ENCODE results near the gene FKBP9. TPM values are rescaled to one million over a fixed set of nuclear protein-coding genes. Genes with fewer than 3 reads are reported as not detected.

Gene FKBP9
- total and polyA plus RNA-seq, 7 donors: 10.6 to 42.6 (median 23.2) TPM

- ATAC-seq: no peak
- intact Hi-C loops (cut with DNase I): no loop called here
- Histone ChIP-seq H3K27ac (peak overlapping the region; percentile 56), H3K4me3 (no peak overlapping the region), H3K9me3 (no peaks in the 10 kb centered on the region), H3K36me3 (ENCODE audit: insufficient read depth in 1 of 2, low read depth in 1 of 2) (no peaks in the 10 kb centered on the region), H3K4me1 (peaks cover 6% of the 10 kb centered on the region), H3K27me3 (ENCODE audit: insufficient read depth in 3 of 3, low read length in 2 of 3) (no peaks in the 10 kb centered on the region)
- WGBS, 3 donors: 97 to 99% (median 98%) methylated on average over 5 of the region's 5 CpGs
- DNase-seq: no peak
- no peak for TF ChIP-seq CTCF (IDR thresholded peaks at IDR 0.05)
Measured at GRCh38 chr7:33055158-33055557, 97.9 kb downstream of the FKBP9 start.

Other genes starting within 250 kb of the FKBP9 start
- gene KBTBD2, start 65.7 kb upstream of the FKBP9 start, total RNA-seq: 10 to 100 TPM; 27.7 to 65.6 (median 40.4) TPM
- 10 to 100 TPM; 25.6 to 69.6 (median 32.4) TPM for gene KBTBD2, start 65.7 kb upstream of the FKBP9 start, polyA plus RNA-seq
- gene NT5C3A, start 105.3 kb downstream of the FKBP9 start, total RNA-seq: 10 to 100 TPM; 34.4 to 47.2 (median 42.5) TPM
- 100 to 1,000 TPM in 1 of 3 donors, 10 to 100 TPM in 2; 17.6 to 108 (median 57.3) TPM for gene NT5C3A, start 105.3 kb downstream of the FKBP9 start, polyA plus RNA-seq
- gene RP9, start 152.0 kb downstream of the FKBP9 start, total RNA-seq: 10 to 100 TPM; 15.4 to 27.6 (median 16.8) TPM
- 10 to 100 TPM; 23.1 to 27.0 (median 25.0) TPM for gene RP9, start 152.0 kb downstream of the FKBP9 start, polyA plus RNA-seq
- gene BBS9, start 172.1 kb downstream of the FKBP9 start, total RNA-seq: 1 to 10 TPM; 3.2 to 6.5 (median 4.3) TPM
- 1 to 10 TPM; 2.7 to 7.3 (median 3.3) TPM for gene BBS9, start 172.1 kb downstream of the FKBP9 start, polyA plus RNA-seq